SK-N-SH treated with all-trans-retinoic acid at 6 μM for 48 hours (cell line): Measurements from ENCODE around the gene CADM2.

Experiments used
- ATAC-seq: fragments of 200-7000 bp; cut with Tn5 transposase; 3 replicates; pipeline ENCODE4 v1.9.1; 2020; ENCODE audit warnings: mild to moderate bottlenecking, moderate library complexity
- ARNTL ChIP-seq: fragments of 450-650 bp; formaldehyde crosslinking; IDR thresholded peaks from 2 replicates; pipeline ENCODE4 v1.5.0; 2020; ENCODE audit warnings: low read depth, mild to moderate bottlenecking, moderate library complexity, borderline replicate concordance
- BACH2 ChIP-seq: fragments of 250-450 bp; sonication (Bioruptor Pico); IDR thresholded peaks from 2 replicates; pipeline ENCODE4 v1.9.0; 2021; ENCODE audit warnings: mild to moderate bottlenecking, borderline replicate concordance
- CSDC2 ChIP-seq: fragments of 250-450 bp; sonication (Bioruptor Pico); IDR thresholded peaks from 2 replicates; pipeline ENCODE4 v1.5.0; 2020; ENCODE audit warnings: mild to moderate bottlenecking, moderate library complexity
- CSRNP3 ChIP-seq: fragments of 250-450 bp; sonication (Bioruptor Pico); IDR thresholded peaks from 2 replicates; pipeline ENCODE4 v1.5.1; 2021; ENCODE audit warnings: mild to moderate bottlenecking, moderate library complexity
- GLIS3 ChIP-seq: fragments of 250-450 bp; sonication (Bioruptor Pico); IDR thresholded peaks from 2 replicates; pipeline ENCODE4 v1.5.0; 2020; ENCODE audit warnings: mild to moderate bottlenecking, moderate library complexity
- ISL1 ChIP-seq: fragments of 250-450 bp; sonication (Bioruptor Pico); IDR thresholded peaks from 2 replicates; pipeline ENCODE4 v2.1.2; 2022; ENCODE audit warnings: mild to moderate bottlenecking, moderate library complexity
- PPARA ChIP-seq: fragments of 250-450 bp; sonication (Bioruptor Pico); IDR thresholded peaks from 2 replicates; pipeline ENCODE4 v1.5.0; 2020; ENCODE audit warnings: mild to moderate bottlenecking, borderline replicate concordance
- RARB ChIP-seq: fragments of 250-450 bp; sonication (Bioruptor Pico); IDR thresholded peaks from 2 replicates; pipeline ENCODE4 v1.8.0; 2021; ENCODE audit warnings: mild to moderate bottlenecking, moderate library complexity
- TCF4 ChIP-seq: fragments of 250-450 bp; sonication (Bioruptor Pico); IDR thresholded peaks from 2 replicates; pipeline ENCODE4 v1.8.0; 2021; ENCODE audit warnings: mild to moderate bottlenecking, moderate library complexity, borderline replicate concordance
- TOX ChIP-seq: fragments of 250-450 bp; sonication (Bioruptor Pico); IDR thresholded peaks from 2 replicates; pipeline ENCODE4 v1.8.0; 2021; ENCODE audit warnings: mild to moderate bottlenecking, moderate library complexity, borderline replicate concordance
- TSHZ2 ChIP-seq: fragments of 250-450 bp; sonication (Bioruptor Pico); IDR thresholded peaks from 2 replicates; pipeline ENCODE4 v1.5.0; 2020; ENCODE audit warnings: mild to moderate bottlenecking, moderate library complexity
- ZC3H10 ChIP-seq: fragments of 250-450 bp; sonication (Bioruptor Pico); IDR thresholded peaks from 2 replicates; pipeline ENCODE4 v1.5.1; 2021; ENCODE audit warnings: mild to moderate bottlenecking, moderate library complexity
- ZFP30 ChIP-seq: fragments of 450-650 bp; formaldehyde crosslinking; IDR thresholded peaks from 2 replicates; pipeline ENCODE4 v1.5.0; 2022; ENCODE audit warnings: mild to moderate bottlenecking, moderate library complexity
- ZNF565 ChIP-seq: fragments of 450-650 bp; formaldehyde crosslinking; conservative IDR thresholded peaks from 2 replicates; pipeline ENCODE4 v1.5.0; 2020; ENCODE audit warnings: low read depth, mild to moderate bottlenecking, moderate library complexity
- ZNF70 ChIP-seq: fragments of 450-650 bp; formaldehyde crosslinking; IDR thresholded peaks from 2 replicates; pipeline ENCODE4 v1.5.0; 2020; ENCODE audit warnings: mild to moderate bottlenecking, moderate library complexity
- ZNF8 ChIP-seq: fragments of 450-650 bp; formaldehyde crosslinking; IDR thresholded peaks from 2 replicates; pipeline ENCODE4 v1.5.0; 2020; ENCODE audit warnings: mild to moderate bottlenecking, moderate library complexity
- TF ChIP-seq, protein P1 (sequence below): fragments of 250-450 bp; sonication (Bioruptor Pico); IDR thresholded peaks from 2 replicates; pipeline ENCODE4 v1.5.1; 2020; ENCODE audit warnings: low read depth, mild to moderate bottlenecking, moderate library complexity
- TF ChIP-seq, protein P2 (sequence below): fragments of 250-450 bp; sonication (Bioruptor Pico); IDR thresholded peaks from 2 replicates; pipeline ENCODE4 v1.8.0; 2020; ENCODE audit warnings: mild to moderate bottlenecking, moderate library complexity, borderline replicate concordance
- TF ChIP-seq, protein P3 (sequence below): fragments of 250-450 bp; sonication (Bioruptor Pico); IDR thresholded peaks from 2 replicates; pipeline ENCODE4 v1.8.0; 2021; ENCODE audit warnings: low read depth, mild to moderate bottlenecking, moderate library complexity, borderline replicate concordance

CADM2 gene

GRCh38 chr3:84943379-84943778, 15.4 kb upstream of the CADM2 start:
- TF ChIP-seq ISL1 (CRISPR knock-in tag), result no peak
- TF ChIP-seq PPARA (CRISPR knock-in tag), result no peak

GRCh38 chr3:84946240-84946639, 12.5 kb upstream of the CADM2 start:
- no peak for ATAC-seq

More at GRCh38 chr3:84943379-84943778, 15.4 kb upstream of the CADM2 start:
- ATAC-seq, result no peak

More at GRCh38 chr3:84946240-84946639, 12.5 kb upstream of the CADM2 start:
- TF ChIP-seq ZC3H10 (CRISPR knock-in tag) (no peak), ZNF70 (CRISPR knock-in tag) (no peak), TCF4 (CRISPR knock-in tag) (no peak), ARNTL (CRISPR knock-in tag) (no peak), CSRNP3 (CRISPR knock-in tag) (no peak), CSDC2 (CRISPR knock-in tag) (no peak), RARB (no peak), ZNF565 (CRISPR knock-in tag) (no peak), TOX (CRISPR knock-in tag) (no peak), TSHZ2 (CRISPR knock-in tag) (no peak), ZFP30 (CRISPR knock-in tag) (no peak), GLIS3 (no peak), BACH2 (CRISPR knock-in tag) (no peak), PPARA (CRISPR knock-in tag) (no peak), ZNF8 (CRISPR knock-in tag) (no peak)
- TF ChIP-seq, protein P1, sequence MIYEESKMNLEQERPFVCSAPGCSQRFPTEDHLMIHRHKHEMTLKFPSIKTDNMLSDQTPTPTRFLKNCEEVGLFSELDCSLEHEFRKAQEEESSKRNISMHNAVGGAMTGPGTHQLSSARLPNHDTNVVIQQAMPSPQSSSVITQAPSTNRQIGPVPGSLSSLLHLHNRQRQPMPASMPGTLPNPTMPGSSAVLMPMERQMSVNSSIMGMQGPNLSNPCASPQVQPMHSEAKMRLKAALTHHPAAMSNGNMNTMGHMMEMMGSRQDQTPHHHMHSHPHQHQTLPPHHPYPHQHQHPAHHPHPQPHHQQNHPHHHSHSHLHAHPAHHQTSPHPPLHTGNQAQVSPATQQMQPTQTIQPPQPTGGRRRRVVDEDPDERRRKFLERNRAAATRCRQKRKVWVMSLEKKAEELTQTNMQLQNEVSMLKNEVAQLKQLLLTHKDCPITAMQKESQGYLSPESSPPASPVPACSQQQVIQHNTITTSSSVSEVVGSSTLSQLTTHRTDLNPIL (CRISPR knock-in tag), result no peak
- TF ChIP-seq, protein P2, sequence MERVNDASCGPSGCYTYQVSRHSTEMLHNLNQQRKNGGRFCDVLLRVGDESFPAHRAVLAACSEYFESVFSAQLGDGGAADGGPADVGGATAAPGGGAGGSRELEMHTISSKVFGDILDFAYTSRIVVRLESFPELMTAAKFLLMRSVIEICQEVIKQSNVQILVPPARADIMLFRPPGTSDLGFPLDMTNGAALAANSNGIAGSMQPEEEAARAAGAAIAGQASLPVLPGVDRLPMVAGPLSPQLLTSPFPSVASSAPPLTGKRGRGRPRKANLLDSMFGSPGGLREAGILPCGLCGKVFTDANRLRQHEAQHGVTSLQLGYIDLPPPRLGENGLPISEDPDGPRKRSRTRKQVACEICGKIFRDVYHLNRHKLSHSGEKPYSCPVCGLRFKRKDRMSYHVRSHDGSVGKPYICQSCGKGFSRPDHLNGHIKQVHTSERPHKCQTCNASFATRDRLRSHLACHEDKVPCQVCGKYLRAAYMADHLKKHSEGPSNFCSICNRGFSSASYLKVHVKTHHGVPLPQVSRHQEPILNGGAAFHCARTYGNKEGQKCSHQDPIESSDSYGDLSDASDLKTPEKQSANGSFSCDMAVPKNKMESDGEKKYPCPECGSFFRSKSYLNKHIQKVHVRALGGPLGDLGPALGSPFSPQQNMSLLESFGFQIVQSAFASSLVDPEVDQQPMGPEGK (CRISPR knock-in tag), result no peak
- TF ChIP-seq, protein P3, sequence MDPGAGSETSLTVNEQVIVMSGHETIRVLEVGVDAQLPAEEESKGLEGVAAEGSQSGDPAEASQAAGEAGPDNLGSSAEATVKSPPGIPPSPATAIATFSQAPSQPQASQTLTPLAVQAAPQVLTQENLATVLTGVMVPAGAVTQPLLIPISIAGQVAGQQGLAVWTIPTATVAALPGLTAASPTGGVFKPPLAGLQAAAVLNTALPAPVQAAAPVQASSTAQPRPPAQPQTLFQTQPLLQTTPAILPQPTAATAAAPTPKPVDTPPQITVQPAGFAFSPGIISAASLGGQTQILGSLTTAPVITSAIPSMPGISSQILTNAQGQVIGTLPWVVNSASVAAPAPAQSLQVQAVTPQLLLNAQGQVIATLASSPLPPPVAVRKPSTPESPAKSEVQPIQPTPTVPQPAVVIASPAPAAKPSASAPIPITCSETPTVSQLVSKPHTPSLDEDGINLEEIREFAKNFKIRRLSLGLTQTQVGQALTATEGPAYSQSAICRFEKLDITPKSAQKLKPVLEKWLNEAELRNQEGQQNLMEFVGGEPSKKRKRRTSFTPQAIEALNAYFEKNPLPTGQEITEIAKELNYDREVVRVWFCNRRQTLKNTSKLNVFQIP, result no peak
